HK-2 (cell line): ENCODE measurements around the gene RESP18.
"Not testable (repeated sequence)": the region's sequence is repeated elsewhere in the genome, so short reads cannot be mapped to it uniquely, and the experiment has no call there.

Experiments used
- DNase-seq: peaks from one replicate; pipeline ENCODE4 v3.0.0-alpha.2; 2018; ENCODE audit not compliant: unreplicated experiment

RESP18 gene

DNA sequence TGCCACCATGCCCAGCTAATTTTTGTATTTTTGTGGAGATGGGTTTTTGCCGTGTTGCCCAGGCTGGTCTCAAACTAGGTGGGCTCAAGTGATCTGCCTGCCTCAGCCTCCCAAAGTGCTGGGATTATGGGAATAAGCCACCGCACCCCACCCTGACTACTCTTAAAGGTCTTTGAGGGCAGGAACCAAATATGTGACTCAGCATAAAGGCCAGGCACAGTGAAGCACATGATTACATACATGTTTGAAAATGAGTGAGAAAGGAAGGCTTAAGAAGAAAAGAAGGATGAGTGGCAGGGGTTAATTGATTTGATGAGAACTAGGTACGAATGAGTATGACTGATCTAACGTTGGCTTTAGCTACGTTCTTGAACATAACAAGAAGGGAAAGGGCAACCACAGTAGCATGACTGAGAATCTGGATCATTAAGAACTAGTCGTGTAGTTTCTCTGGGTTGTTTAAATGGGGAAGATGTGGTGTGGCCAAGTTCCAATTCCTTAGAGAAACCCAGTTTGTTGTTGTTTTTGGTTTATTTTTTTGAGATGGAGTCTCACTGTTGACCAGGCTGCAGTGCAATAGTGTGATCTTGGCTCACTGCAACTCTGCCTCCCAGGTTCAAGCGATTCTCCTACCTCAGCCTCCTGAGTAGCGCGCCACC lies 6.8 kb downstream of the RESP18 start:
- no peak for DNase-seq

DNA sequence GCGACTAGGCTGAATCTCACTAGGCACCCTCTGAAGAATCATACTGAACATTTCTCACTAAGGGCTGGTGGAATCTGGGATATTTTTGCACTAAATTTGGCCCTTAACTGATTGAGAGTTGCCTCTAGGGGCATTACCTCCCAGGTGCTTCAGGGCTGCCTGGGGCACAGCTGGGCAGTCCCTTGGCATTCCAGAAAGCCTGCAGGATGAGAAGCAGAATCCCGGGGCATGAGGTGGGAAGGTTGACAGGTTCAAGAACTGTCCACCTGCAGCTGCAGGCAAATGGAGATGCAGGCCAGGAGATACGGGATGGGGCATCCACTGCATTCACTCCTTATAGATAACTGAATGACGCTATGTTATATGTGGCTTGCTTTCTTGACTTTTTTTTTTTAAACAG lies 7.4 kb downstream of the RESP18 start:
- no peak for DNase-seq

DNA sequence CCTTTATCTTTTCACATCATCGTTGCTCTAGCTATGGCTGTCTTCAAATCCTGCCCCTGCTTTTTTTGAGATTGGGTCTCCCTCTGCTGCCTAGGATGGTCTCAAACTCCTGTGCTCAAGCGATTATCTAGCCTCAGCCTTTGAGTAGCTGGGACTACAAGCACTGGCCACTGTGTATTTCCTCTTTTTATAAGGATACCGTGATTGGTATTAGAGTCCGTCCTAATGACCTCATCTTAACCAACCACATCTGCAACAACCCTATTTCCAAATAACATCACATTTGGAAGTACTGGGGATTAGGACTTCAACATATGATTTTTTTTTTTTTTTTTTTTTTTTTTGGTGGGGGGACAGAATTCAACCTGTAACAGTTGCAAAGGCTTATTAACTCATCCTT lies 9.1 kb downstream of the RESP18 start:
- no peak for DNase-seq

DNA sequence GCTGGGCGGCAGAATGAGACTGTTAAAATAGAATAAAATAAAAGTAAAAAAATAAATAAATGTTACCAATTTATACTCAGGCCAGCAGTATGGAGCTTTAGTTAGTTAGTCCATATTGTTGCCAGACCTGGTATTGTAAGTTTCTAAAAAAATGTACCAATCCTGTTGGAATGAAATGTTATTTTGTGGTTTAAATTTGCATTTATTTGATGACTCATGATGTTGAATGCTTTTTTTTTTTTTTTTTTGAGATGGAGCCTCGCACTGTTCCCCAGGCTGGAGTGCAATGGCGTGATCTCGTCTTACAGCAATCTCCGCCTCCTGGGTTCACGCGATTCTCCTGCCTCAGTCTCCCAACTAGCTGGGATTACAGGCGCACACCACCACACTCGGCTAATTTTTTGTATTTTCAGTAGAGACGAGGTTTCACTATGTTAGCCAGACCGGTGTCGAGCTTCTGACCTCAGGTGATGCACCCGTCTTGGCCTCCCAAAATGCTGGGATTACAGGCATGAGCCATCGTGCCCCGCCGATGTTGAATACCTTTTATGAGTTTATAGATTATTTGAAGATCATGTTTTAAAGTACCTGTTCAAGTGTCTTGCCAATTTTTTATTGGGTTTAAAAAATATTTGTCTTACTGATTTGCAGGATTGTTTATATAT lies 17.6 kb downstream of the RESP18 start:
- DNase-seq, result no peak

DNA sequence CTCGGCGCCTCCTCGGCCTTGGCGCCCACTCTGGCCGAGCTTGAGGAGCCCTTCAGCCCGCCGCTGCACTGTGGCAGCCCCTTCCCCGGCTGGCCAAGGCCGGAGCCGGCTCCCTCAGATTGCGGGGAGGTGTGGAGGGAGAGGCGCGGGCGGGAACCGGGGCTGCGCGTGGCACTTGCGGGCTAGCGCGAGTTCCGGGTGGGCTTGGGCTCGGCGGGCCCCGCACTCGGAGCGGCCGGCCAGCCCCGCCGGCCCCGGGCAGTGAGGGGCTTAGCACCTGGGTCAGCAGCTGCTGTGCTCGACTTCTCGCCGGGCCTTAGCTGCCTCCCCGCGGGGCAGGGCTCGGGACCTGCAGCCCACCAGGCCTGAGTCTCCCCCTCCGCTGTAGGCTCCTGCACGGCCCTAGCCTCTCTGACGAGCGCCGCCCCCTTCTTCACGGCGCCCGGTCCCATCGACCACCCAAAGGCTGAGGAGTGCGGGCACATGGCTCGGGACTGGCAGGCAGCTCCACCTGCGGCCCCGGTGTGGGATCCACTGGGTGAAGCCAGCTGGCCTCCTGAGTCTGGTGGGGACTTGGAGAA lies 19.8 kb downstream of the RESP18 start:
- DNase-seq, result not testable (repeated sequence)

DNA sequence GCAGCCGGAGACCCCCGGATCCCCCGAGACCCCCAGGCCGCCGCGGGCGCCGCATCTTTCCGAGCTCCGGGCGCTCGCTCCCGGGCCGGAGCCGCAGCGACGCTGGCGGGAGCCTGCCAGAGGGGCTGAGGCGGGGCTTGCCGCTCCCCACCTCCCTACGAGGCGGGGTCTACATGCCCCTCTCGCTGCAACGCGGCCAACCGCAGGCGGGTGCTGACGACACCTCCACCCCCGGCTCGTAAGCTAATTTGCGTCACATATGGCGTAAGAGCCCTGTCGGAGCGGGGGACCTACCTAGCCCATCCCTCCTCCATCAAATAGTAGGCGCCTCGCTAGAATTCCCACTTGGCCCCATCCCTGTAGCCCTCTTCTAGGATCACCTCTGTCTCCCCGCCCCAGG lies 23.3 kb downstream of the RESP18 start, which contains the start of gene PTPRN:
Gene PTPRN, minus strand, starts transcription at position 124 of the 400 bp plus-strand sequence. Its CDS starts 69 bp downstream, at position 55.
- DNase-seq, result no peak

DNA sequence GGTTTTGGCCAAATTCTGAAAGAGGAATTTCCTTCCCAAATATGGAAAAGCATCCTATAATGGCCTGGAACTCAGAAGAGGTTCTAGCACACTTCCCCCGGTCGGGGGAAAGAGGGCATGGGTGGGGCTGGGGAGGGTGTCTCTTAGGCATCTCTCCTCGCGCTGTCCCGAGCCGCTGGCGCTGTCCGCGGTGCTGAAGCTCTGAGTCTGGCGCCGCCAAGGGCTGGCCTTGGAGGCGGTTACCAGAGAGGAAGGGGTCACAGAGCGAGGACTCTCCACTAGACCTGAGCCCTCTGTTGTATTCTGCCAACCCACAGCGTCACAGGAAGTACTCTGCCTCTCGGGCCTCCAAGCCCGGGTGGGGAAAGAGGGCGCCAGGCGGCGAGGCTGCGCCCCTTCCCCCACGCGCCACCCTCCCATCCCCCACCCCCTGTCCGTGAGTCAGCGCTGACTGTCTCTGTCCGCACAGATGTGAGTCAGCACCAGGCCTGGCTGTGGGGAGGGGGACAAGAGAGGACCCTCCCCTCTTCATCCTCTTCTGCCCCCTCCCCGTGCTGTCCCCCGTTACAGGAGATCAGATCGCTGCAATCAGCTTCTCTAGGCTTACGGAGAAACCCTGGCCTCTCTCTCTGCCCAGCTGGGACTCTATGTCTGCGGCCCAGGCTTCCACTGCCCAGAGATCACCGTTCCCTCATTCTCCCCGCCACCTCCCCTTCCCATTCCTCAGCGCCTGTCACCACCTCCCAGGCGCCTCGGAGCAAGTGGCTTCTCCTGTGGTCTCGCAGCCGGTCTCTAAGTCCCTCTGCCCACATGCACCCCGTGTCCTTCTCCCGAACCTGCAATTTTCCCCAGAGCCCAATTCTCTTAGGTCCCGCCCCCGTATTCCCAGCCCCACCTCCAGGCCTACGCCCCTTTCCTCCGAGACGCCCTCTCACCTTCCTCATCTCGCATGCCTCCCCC lies 24.1 kb downstream of the RESP18 start:
- peak; percentile 89 for DNase-seq

DNA sequence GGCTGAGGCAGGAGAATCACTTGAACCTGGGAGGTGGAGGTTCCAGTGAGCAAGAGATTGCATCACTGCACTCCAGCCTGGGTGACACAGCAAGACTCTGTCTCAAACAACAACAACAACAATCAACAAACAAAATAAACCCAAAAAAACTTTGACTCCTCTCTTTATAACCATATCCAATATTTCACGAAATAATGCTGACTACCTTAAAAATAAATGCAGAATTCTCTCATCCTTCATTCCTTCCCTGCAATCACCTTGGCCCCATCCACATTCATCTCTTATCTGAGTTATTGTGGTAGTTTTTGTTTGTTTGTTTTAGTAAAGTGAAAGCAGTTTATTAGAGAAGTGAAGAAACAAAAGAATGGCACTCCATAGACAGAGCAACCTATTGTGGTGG lies 26.5 kb downstream of the RESP18 start:
- DNase-seq, result no peak

DNA sequence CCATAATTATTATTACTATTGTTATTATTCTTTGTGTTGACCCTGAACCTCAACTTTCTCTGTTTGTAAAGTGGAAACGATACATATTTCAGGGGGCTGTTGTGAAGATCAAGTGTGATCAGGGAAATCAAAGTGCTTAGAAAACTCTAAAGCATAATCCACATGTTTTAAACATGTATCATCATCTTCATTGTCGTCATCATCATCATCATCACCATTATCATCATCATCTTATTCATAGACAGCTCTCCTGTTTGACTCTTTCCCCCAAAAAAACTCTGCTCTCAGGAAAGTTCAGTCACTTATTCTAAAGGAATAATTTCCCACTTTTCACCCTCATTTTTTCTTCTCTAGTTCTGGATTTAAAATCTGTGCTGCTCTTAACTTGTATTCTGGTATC lies 28.3 kb downstream of the RESP18 start:
- no peak for DNase-seq

DNA sequence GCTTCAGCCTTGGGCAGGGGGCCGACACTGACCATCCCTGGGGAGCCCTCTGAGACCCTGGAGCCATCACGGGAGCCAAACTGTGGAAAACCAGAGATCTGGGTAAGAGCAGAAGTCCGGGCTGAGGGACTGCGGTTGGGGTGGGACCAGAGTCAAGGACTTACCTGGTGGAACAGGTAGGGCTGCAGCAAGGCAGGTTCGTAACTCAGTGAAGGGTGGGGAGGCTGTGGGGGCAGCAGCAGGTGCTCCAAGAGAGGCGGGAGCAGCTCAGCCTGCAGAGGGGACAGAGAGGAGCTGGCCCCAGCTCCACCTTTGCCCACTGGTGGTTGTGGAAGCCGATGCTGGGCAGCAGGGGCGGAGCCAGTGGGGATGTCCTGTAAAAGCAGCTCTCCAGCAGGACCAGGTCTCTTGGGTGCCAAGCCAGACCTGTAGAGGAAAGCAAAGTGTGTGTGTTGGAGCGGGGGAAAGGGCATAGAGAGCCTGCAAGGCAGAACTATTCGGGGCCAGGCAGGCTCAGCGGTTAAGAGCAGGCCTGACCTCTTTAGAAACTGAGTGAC lies 30.1 kb downstream of the RESP18 start:
- no peak for DNase-seq

DNA sequence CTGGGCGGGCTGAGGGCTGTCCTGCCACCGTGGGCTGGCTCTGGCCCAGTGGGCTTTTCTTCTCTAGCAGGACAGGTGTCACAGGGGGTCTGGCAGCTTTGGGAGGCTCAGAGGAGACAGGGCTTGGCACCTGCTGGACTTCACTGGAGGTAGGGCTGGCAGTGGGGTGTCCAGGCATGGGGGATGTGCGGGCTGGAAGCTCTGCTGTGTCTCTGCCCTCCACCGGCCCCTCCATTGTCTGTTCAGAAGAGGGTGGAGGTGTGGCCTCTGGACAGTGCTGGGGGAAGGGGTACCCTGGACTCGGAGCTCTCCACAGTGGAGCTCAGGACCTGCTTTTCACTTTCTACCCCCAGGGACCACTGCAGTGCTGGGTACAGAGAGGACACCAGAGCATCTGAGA lies 32.5 kb downstream of the RESP18 start:
- DNase-seq, result no peak

DNA sequence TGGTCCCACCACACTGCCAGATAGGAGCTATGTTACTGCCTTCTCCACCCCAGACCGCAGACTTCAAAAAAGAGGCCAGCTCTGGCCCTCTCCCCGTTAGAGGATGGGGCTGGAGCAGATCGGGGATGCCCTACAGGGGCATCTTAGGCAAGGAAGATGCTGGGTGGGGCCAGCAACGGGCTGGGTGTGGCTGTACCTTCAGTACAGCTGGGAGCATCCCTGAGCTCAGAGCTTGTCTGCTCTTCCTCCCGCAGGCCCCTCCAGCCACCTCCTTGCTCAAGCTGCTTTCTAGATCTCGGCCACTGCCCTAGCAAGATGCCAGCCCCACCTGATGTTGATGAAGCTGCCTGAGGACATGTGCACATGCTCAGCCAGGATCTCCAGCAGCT lies 33.2 kb downstream of the RESP18 start:
- no peak for DNase-seq

DNA sequence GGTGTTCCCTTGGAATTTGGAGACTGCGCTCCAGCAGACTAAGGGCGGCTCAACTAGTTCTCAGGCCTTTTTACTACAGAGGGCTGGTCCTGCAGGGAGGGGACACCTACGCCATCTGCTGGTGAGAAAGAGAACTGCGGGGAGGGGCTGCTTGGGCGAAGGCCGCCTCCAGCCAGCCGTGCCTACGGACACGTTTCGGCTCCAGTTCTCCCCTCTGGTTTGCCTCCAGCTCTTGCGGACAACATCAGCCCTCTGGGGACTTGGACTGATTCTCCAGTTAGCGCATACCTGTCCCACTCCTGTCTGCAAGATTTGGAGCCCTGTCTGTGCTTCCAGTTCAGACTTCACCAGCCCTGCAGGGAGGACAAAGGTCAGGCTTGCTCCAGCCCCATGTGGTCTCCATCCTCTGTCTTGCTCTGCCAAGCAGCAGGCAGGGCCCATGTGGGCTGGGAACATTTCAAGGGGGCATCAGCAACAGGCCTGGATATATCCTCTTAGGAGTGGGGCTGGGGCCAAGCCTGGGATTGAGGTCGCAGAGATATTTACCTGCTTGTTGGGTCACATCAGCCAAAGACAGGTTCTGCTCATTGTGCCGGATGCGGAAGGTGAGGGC lies 33.7 kb downstream of the RESP18 start:
- DNase-seq, result peak; percentile 91

DNA sequence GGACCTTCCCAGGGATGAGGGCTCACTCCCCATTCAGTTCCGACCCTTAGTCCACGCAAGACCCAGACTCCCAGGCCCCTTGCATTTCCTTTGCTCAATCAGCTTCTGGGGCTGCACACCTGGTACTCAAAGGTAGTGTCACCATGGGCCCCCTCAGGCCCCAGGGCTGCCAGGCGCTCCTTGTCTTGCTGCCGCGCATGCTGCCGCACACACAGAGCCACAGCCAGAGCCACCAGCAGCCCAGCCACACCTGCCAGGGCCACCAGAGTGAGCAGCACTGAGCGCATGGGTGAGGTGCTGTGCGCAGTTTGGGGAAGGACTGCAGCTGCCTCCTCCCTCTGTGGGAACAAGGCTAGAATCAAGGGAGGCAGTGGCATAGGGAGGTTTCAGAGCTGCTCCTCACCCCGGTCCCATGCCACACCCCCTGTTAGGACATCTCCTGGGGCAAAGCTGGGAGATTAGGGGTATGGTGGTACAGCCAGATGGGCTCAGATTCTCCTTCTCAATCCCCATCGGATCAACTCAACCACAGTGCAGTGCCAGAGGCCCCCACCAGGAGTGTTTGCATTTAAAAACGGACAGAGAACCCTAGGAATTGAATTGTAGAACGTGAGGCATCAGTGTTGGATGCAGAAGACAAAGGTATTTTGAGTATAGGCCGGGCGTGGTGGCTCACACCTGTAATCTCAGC lies 34.6 kb downstream of the RESP18 start:
- DNase-seq, result no peak

DNA sequence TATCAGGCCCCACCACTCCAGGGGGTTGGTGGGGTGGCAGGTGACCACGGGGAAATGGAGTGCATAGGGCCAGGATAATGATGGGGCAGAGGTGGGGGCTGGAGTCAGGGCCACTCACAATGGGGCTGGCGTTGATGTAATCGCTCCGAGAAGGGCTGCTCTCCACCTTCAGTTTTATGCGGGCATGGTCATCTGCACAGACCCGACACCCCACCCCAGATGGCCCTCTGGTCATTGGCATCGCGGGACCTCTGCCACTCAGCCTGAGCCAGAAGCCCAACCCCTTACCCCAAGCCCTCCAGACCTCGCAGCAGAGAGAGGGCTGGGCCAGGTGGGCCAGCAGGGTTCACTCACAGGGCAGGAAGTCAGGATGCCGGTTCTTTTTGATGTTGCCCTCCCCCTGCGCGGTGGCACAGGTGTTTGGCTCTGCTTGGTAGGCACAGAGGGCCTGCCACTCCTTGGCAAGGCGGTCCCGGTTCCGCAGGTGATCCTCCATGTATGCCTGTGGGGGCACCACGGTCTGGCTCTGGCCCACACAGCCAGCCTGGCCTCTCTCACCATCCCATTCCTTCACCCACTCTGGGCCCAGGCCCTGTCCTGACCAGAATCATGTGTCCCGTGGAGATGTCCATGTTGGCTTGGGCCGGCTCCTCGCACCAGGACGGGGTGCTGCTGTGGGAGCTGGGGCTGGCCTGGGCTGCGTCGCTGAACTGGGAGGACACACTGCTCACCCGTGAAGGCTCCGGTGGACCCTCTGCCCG lies 35.7 kb downstream of the RESP18 start:
- DNase-seq, result no peak

DNA sequence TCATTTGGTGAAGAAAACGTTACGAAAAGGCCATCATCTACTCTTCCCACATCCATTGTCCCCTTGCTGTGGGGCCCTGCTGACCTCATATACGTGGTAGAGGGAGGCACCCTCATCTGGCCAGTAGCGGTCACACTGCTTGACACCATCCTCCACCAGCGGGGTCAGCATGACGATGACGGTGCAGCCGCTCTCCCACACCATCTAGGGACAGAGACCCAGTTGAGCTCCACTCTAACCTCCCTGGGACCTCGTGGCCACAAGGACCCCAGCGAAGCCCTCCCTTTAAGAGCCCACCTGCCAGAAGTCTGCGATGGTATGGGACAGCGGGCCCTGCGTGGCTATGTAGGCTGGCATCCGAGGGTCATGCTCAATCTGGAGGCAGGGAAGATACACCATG lies 36.4 kb downstream of the RESP18 start:
- no peak for DNase-seq

DNA sequence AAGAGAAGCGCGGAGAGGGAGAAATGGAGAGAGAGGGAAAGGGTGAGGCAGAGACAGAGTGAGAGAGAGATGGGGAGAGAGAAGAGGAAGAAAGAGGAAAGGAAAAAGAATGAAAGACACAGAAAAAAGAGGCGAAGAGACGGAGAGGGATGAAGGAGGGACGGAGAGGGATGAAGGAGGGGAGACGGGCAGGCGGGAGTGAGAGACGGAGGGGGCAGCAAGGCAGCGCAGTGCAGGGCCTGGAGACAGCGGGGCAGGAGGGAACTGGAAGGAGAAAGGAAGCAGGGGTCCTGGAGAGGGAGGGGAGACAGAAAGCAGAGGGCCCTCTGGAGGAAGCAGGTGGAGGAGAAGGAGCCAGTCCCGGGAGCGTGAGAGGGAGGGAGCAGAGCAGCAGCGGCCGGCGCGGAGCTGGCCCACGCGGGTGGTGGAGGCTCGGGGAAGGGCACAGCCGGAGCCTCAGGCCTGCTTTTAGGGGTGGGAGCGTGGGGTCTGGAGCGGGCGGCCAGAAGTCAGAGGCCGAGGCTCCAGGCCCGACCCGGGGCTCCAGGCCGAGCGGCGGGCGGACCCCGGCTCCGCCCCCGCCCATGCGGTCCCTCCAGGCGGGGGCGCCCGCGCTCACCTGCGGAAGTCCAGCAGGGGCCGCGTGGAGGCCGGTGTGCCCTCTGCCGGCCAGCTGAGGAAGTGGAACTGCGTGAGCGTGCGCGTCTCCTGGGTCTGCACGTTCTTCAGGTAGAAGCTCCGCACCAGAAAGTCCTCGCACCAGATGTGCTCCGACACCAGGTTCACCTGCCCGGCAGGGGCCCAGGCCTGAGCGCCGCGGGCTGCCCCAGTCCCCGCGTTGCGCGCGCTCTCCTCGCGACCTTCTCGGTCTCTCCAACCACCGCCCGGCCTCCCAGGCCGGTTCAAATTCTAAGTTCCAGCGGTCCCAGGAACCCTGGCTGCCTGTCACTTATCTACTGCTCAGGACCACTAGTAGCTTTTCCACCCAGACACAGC lies 37.9 kb downstream of the RESP18 start:
- DNase-seq, result peak; percentile 90

DNA sequence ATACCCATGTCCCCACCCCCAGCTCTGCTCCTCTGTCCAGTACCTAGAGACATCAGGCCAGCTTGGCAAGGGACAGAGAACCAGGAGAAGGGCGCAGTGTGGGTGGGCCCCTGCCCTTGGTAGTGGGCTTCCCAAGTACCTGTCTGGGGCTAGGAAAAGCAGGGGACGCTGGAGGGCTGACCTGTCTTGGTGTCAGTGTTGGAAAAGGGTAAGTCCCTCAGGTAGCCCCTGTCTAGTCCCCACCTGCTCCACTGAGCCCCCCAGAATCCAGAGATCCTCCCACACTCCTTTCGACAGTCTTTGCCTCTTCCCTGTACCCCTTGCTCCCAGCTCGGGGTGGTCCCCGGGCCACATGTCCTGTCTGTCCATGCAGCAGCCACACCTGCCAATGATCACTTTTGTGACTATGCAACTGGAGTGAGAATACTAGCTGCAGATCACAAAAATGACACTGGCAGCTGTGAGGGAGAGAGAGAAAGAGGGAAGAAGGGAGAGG lies 38.8 kb downstream of the RESP18 start:
- DNase-seq, result no peak

DNA sequence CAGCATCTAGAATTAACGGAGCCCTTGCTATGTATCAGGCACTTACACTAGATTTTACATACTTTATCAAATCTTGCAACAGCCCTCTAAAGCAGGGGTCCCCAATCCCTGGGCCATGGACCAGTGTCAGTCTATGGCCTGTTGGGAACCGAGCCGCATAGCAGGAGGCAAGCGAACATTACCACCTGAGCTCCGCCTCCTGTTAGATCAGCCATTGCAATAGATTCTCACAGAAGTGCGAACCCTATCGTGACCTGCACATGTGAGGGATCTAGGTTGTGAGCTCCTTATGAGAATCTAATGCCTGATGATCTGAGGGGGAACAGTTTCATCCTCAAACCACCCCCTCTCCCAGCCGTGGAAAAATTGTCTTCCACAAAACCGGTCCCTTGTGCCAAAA lies 39.9 kb downstream of the RESP18 start:
- no peak for DNase-seq
